K562 treated with DMSO at 1 percent for 48 hours (cell line): ENCODE measurements around the gene ENTREP3. TPM values are rescaled to one million over a fixed set of nuclear protein-coding genes. Genes with fewer than 3 reads are reported as not detected.

Experiments used
- total RNA-seq: library from RNA; unstranded; fragments of 300-600 nt; gene quantifications from 2 replicates; pipeline ENCODE4 v1.2.3, GENCODE V29; 2022; ENCODE audit warnings: low replicate concordance; ENCODE audit errors: extremely low read depth

ENTREP3 gene
- not detected in 2 replicates for total RNA-seq

GRCh38 chr1:155255243-155256007, at the start of gene ENTREP3:
Gene ENTREP3, minus strand, starts transcription at chr1:155255483. Its CDS starts 606 bp downstream, at chr1:155254877.

GRCh38 chr1:155301342-155301841, 46.1 kb upstream of the ENTREP3 start, which contains the start of gene PKLR:
Gene PKLR, minus strand, starts transcription at chr1:155301438. Its CDS starts 43 bp downstream, at chr1:155301395.

GRCh38 chr1:155277070-155277901, 22.0 kb upstream of the ENTREP3 start, which contains the start of gene HCN3:
Gene HCN3, plus strand, starts transcription at chr1:155277463. Its CDS starts 128 bp downstream, at chr1:155277591.

GRCh38 chr1:155273343-155274245, 18.3 kb upstream of the ENTREP3 start, which contains the start of gene CLK2:
Gene CLK2, minus strand, starts transcription at chr1:155273504. Its CDS starts 2,527 bp downstream, at chr1:155270977.

GRCh38 chr1:155261852-155262673, 6.8 kb upstream of the ENTREP3 start, which contains the start of gene SCAMP3:
Gene SCAMP3, minus strand, starts transcription at chr1:155262360. Its CDS starts 209 bp downstream, at chr1:155262151.

GRCh38 chr1:155208541-155209311, 46.6 kb downstream of the ENTREP3 start, which contains the start of gene MTX1:
Gene MTX1, plus strand, starts transcription at chr1:155208695. Its CDS starts 110 bp downstream, at chr1:155208805.

GRCh38 chr1:155207806-155208540, 47.3 kb downstream of the ENTREP3 start, which contains the start of gene THBS3:
Gene THBS3, minus strand, starts transcription at chr1:155207897. Its CDS starts 21 bp downstream, at chr1:155207876.

Other genes with a start within 250 kb of the ENTREP3 start
- not detected in 2 replicates for gene DCST2, start 221.7 kb downstream of the ENTREP3 start, total RNA-seq
- gene DCST1, start 221.7 kb downstream of the ENTREP3 start, total RNA-seq = not detected in 2 replicates
- not detected in 2 replicates for gene ADAM15, start 204.2 kb downstream of the ENTREP3 start, total RNA-seq
- not detected in 2 replicates for gene EFNA4, start 191.7 kb downstream of the ENTREP3 start, total RNA-seq
- not detected in 2 replicates for gene EFNA3, start 176.6 kb downstream of the ENTREP3 start, total RNA-seq
- not detected in 2 replicates for gene EFNA1, start 127.6 kb downstream of the ENTREP3 start, total RNA-seq
- not detected in 2 replicates for gene SLC50A1, start 119.6 kb downstream of the ENTREP3 start, total RNA-seq
- gene DPM3, start 115.0 kb downstream of the ENTREP3 start, total RNA-seq = not detected in 2 replicates
- gene KRTCAP2, start 82.2 kb downstream of the ENTREP3 start, total RNA-seq = not detected in 2 replicates
- not detected in 2 replicates for gene TRIM46, start 81.6 kb downstream of the ENTREP3 start, total RNA-seq
- not detected in 2 replicates for gene THBS3, start 47.6 kb downstream of the ENTREP3 start, total RNA-seq
- gene MTX1, start 46.8 kb downstream of the ENTREP3 start, total RNA-seq = not detected in 2 replicates
- not detected in 2 replicates for gene SCAMP3, start 6.9 kb upstream of the ENTREP3 start, total RNA-seq
- not detected in 2 replicates for gene CLK2, start 18.0 kb upstream of the ENTREP3 start, total RNA-seq
- not detected in 2 replicates for gene HCN3, start 22.0 kb upstream of the ENTREP3 start, total RNA-seq
- gene PKLR, start 46.0 kb upstream of the ENTREP3 start, total RNA-seq = not detected in 2 replicates
- not detected in 2 replicates for gene FDPS, start 53.4 kb upstream of the ENTREP3 start, total RNA-seq
- not detected in 2 replicates for gene RUSC1, start 65.4 kb upstream of the ENTREP3 start, total RNA-seq